GM21447 (cell line): ENCODE results near the gene SLC7A14.

Experiments used
- ATAC-seq: cut with Tn5 transposase; IDR thresholded peaks from one replicate; pipeline ENCODE4 v1.9.1; 2021; ENCODE audit not compliant: unreplicated experiment

SLC7A14 gene

GRCh38 chr3:170473358-170473757 is 112.5 kb downstream of the SLC7A14 start:
- no peak for ATAC-seq

GRCh38 chr3:170471149-170471548 is 114.7 kb downstream of the SLC7A14 start:
- ATAC-seq: no peak

GRCh38 chr3:170470063-170471016 is 115.5 kb downstream of the SLC7A14 start:
- ATAC-seq: no peak

GRCh38 chr3:170469151-170470062 is 116.5 kb downstream of the SLC7A14 start:
- no peak for ATAC-seq

GRCh38 chr3:170467571-170468147 is 118.2 kb downstream of the SLC7A14 start:
- ATAC-seq: no peak

GRCh38 chr3:170467007-170467406 is 118.9 kb downstream of the SLC7A14 start:
- no peak for ATAC-seq

GRCh38 chr3:170465955-170466354 is 119.9 kb downstream of the SLC7A14 start:
- ATAC-seq: no peak

- no peak for ATAC-seq
Measured at GRCh38 chr3:170463011-170463410, 122.9 kb downstream of the SLC7A14 start.

GRCh38 chr3:170458285-170458684 is 127.6 kb downstream of the SLC7A14 start:
- ATAC-seq: no peak

GRCh38 chr3:170454509-170454908 is 131.4 kb downstream of the SLC7A14 start:
- ATAC-seq: no peak

- no peak for ATAC-seq
Measured at GRCh38 chr3:170450039-170450438, 135.8 kb downstream of the SLC7A14 start.

- ATAC-seq: no peak
Measured at GRCh38 chr3:170448584-170448983, 137.3 kb downstream of the SLC7A14 start.

GRCh38 chr3:170443457-170443856 is 142.4 kb downstream of the SLC7A14 start:
- no peak for ATAC-seq

- ATAC-seq: no peak
Measured at GRCh38 chr3:170442947-170443346, 142.9 kb downstream of the SLC7A14 start.

- ATAC-seq: no peak
Measured at GRCh38 chr3:170441412-170441811, 144.5 kb downstream of the SLC7A14 start.

- no peak for ATAC-seq
Measured at GRCh38 chr3:170440344-170440743, 145.5 kb downstream of the SLC7A14 start.

GRCh38 chr3:170438836-170439235 is 147.0 kb downstream of the SLC7A14 start:
- ATAC-seq: no peak

- ATAC-seq: no peak
Measured at GRCh38 chr3:170437696-170438407, 148.0 kb downstream of the SLC7A14 start.

- ATAC-seq: no peak
Measured at GRCh38 chr3:170437176-170437575, 148.7 kb downstream of the SLC7A14 start.

- no peak for ATAC-seq
Measured at GRCh38 chr3:170436697-170437096, 149.2 kb downstream of the SLC7A14 start.

GRCh38 chr3:170432416-170432815 is 153.5 kb downstream of the SLC7A14 start:
- ATAC-seq: no peak
